Keratinocyte (primary cell): ENCODE data around the gene EPG5. TPM values are rescaled to one million over a fixed set of nuclear protein-coding genes. Genes with fewer than 3 reads are reported as not detected.

ENCODE experiments used
- DNase-seq: peaks from one replicate; pipeline ENCODE4 v3.0.0-alpha.2; 2011; ENCODE audit warnings: low read depth, missing footprints, low spot score
- FAIRE-seq: peaks from 2 replicates; lab custom pipeline; 2011; peaks lifted over from hg19 to GRCh38; lab: Jason Lieb, UNC
- H2AFZ ChIP-seq: 2 replicates; pipeline ENCODE4 v1.6.0; 2012; ENCODE audit warnings: low read length, control low read depth, inconsistent platforms; ENCODE audit not compliant: control insufficient read depth
- H3K27ac ChIP-seq: 2 replicates; pipeline ENCODE4 v1.5.1; 2011; ENCODE audit warnings: low read length; ENCODE audit not compliant: control insufficient read depth, insufficient read depth
- H3K27me3 ChIP-seq: 3 replicates; pipeline ENCODE4 v1.6.0; 2011; ENCODE audit warnings: low read length; ENCODE audit not compliant: control insufficient read depth, insufficient read depth; ENCODE audit errors: extremely low read depth
- H3K36me3 ChIP-seq, 2 experiments: 2 replicates in 1 of 2; 3 replicates in 1 of 2; pipeline ENCODE4 v1.5.1; 2011; ENCODE audit warnings: low read length in 2 of 2, mild to moderate bottlenecking in 1 of 2; ENCODE audit not compliant: control insufficient read depth in 2 of 2, insufficient read depth in 2 of 2; ENCODE audit errors: extremely low read depth in 1 of 2
- H3K4me1 ChIP-seq: 3 replicates; pipeline ENCODE4 v1.5.1; 2011; ENCODE audit warnings: low read length; ENCODE audit not compliant: control insufficient read depth, insufficient read depth; ENCODE audit errors: extremely low read depth
- H3K4me2 ChIP-seq: 3 replicates; pipeline ENCODE4 v1.6.0; 2011; ENCODE audit warnings: low read depth, low read length; ENCODE audit not compliant: control insufficient read depth, insufficient read depth; ENCODE audit errors: extremely low read depth
- H3K4me3 ChIP-seq, 3 experiments: fragments of 200-600 bp in 1 of 3; sonication (generic) in 1 of 3; 2 replicates in 2 of 3; 3 replicates in 1 of 3; pipeline ENCODE4 v1.5.1; 2011 to 2016; ENCODE audit warnings: low read length in 3 of 3, mild to moderate bottlenecking in 3 of 3, control low read depth in 2 of 3, inconsistent platforms in 1 of 3, low read depth in 1 of 3, mixed read lengths in 1 of 3, mixed run types in 1 of 3, moderate library complexity in 1 of 3; ENCODE audit not compliant: control insufficient read depth in 2 of 3, insufficient read depth in 2 of 3; ENCODE audit errors: extremely low read depth in 1 of 3
- H3K79me2 ChIP-seq: 2 replicates; pipeline ENCODE4 v1.6.0; 2012; ENCODE audit warnings: low read length; ENCODE audit not compliant: control insufficient read depth, insufficient read depth
- H3K9ac ChIP-seq: 3 replicates; pipeline ENCODE4 v1.6.0; 2011; ENCODE audit warnings: low read length; ENCODE audit not compliant: control insufficient read depth, insufficient read depth; ENCODE audit errors: extremely low read depth
- H3K9me1 ChIP-seq: 3 replicates; pipeline ENCODE4 v1.6.0; 2011; ENCODE audit warnings: low read length; ENCODE audit not compliant: control insufficient read depth, insufficient read depth; ENCODE audit errors: extremely low read depth
- H3K9me3 ChIP-seq: 2 replicates; pipeline ENCODE4 v1.5.1; 2012; ENCODE audit warnings: low read depth, low read length; ENCODE audit not compliant: control insufficient read depth
- H4K20me1 ChIP-seq: 3 replicates; pipeline ENCODE4 v1.6.0; 2011; ENCODE audit warnings: low read length; ENCODE audit not compliant: control insufficient read depth, insufficient read depth; ENCODE audit errors: extremely low read depth
- EZH2 ChIP-seq: IDR thresholded peaks from one replicate; pipeline ENCODE4 v1.6.1; 2012; ENCODE audit warnings: inconsistent platforms, mild to moderate bottlenecking, low read length, moderate library complexity
- dilution Hi-C: fragments of 300-500 bp; cut with MboI; formaldehyde crosslinking; loops from one replicate; pipeline ENCODE4 v1.7.0; 2020; ENCODE audit warnings: low sequenced_read_pairs; ENCODE audit not compliant: extremely low pct_ligation_motif_present
- polyA plus RNA-seq, 5 experiments: library from polyadenylated mRNA; depleted of rRNA in 3 of 5; stranded (reverse) in 3 of 5; stranded (forward) in 1 of 5; unstranded in 1 of 5; fragments of >200 nt; gene quantifications; 1 replicate in 1 of 5; 2 replicates in 3 of 5; 3 replicates in 1 of 5; pipeline versions ENCODE4 v1.2.1 to v1.2.3, GENCODE V29; 2011 to 2012; ENCODE audit warnings: missing spikeins in 2 of 5, low read depth in 1 of 5, low replicate concordance in 1 of 5
- TF ChIP-seq, protein P1 (sequence below), 3 experiments: IDR thresholded peaks in 1 of 3; conservative IDR thresholded peaks in 1 of 3; optimal IDR thresholded peaks in 1 of 3; 2 replicates in 2 of 3; 3 replicates in 1 of 3; pipeline versions ENCODE3 to v1.5.1; 2011; ENCODE audit warnings: low read length in 3 of 3, mild to moderate bottlenecking in 3 of 3, moderate library complexity in 2 of 3, control low read depth in 1 of 3, inconsistent platforms in 1 of 3; ENCODE audit not compliant: insufficient read depth in 2 of 3; ENCODE audit errors: extremely low read depth in 1 of 3

EPG5 gene
- polyA plus RNA-seq, 1 donor (not counting 4 experiments of a cell fraction or from before 2014, with no cell fraction given), result 17.8 TPM

DNA sequence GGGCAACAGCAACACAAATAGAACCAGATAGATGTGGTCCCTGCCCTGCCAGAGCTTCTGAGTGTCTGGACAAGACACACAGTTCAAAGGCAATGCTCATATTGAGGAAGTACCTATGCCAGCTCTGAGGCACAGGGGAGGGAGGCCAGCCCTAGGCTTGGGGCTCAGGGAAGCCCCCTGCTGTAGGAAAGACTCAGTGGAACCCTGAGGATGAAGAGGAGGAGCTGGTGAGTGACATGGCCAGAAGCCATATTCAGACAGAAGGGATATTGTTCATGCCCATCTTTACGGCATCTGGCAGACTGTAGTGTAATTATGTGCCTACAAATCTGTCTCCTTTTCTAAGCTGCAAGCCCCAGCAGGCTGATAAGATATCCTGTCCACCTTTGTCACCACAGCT lies 132.8 kb downstream of the EPG5 start:
- Histone ChIP-seq H3K27ac (no peak overlapping the region), H3K4me1 (peaks cover 10% of the 10 kb centered on the region), H3K4me3 (no peak overlapping the region), H4K20me1 (no peaks in the 10 kb centered on the region), H2AFZ (no peak overlapping the region), H3K9me1 (no peaks in the 10 kb centered on the region), H3K36me3 (no peaks in the 10 kb centered on the region), H3K9ac (no peak overlapping the region), H3K4me2 (no peak overlapping the region), H3K79me2 (no peaks in the 10 kb centered on the region), H3K27me3 (peaks cover 9% of the 10 kb centered on the region), H3K9me3 (no peaks in the 10 kb centered on the region)
- dilution Hi-C loops, result no loop called here
- TF ChIP-seq, protein P1, sequence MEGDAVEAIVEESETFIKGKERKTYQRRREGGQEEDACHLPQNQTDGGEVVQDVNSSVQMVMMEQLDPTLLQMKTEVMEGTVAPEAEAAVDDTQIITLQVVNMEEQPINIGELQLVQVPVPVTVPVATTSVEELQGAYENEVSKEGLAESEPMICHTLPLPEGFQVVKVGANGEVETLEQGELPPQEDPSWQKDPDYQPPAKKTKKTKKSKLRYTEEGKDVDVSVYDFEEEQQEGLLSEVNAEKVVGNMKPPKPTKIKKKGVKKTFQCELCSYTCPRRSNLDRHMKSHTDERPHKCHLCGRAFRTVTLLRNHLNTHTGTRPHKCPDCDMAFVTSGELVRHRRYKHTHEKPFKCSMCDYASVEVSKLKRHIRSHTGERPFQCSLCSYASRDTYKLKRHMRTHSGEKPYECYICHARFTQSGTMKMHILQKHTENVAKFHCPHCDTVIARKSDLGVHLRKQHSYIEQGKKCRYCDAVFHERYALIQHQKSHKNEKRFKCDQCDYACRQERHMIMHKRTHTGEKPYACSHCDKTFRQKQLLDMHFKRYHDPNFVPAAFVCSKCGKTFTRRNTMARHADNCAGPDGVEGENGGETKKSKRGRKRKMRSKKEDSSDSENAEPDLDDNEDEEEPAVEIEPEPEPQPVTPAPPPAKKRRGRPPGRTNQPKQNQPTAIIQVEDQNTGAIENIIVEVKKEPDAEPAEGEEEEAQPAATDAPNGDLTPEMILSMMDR (optimal IDR thresholded peaks at IDR 0.05 in 1 of 3, IDR thresholded peaks at IDR 0.05 in 1 of 3, conservative IDR thresholded peaks at IDR 0.05 in 1 of 3; ENCODE audit: extremely low read depth in 1 of 3, insufficient read depth in 2 of 3, low read length in 3 of 3), result no peak
- no peak for TF ChIP-seq EZH2
- peak; percentile 58 for FAIRE-seq
- no peak for DNase-seq

DNA sequence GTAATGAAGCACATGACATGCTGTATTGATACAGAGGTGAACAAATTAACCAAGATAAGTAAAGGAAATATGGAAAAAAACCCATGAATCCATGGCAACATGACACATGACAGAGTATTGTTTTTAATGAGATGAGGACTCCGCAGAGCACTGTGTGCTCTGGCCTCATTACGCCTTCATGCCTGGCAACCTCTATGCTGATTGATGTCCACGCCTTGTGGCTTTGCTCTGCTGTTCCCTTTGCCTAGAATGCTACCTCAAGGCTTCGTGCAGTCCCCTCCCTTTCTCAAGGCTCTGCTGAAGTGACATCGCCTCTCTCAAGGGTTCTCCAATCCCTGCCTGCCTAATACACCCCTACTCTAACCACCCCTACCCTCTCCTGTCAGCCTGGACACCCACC lies 133.3 kb downstream of the EPG5 start:
- Histone ChIP-seq H3K4me3 (no peak overlapping the region), H2AFZ (no peak overlapping the region), H3K9me1 (no peaks in the 10 kb centered on the region), H3K36me3 (no peaks in the 10 kb centered on the region), H3K9ac (no peak overlapping the region), H3K4me2 (no peak overlapping the region), H3K4me1 (peaks cover 10% of the 10 kb centered on the region), H4K20me1 (no peaks in the 10 kb centered on the region), H3K27me3 (peaks cover 9% of the 10 kb centered on the region), H3K27ac (no peak overlapping the region), H3K9me3 (no peaks in the 10 kb centered on the region), H3K79me2 (no peaks in the 10 kb centered on the region)
- FAIRE-seq (no peak), DNase-seq (no peak)
- dilution Hi-C loops, result no loop called here
- TF ChIP-seq, protein P1 (optimal IDR thresholded peaks at IDR 0.05 in 1 of 3, IDR thresholded peaks at IDR 0.05 in 1 of 3, conservative IDR thresholded peaks at IDR 0.05 in 1 of 3; ENCODE audit: extremely low read depth in 1 of 3, insufficient read depth in 2 of 3, low read length in 3 of 3), result no peak
- no peak for TF ChIP-seq EZH2
